ENCODE results near the gene MYL5.
"Not testable (repeated sequence)": the region's sequence is repeated elsewhere in the genome, so short reads cannot be mapped to it uniquely, and the experiment has no call there.

The MYL5 gene

GRCh38 chr4:687048-687970 is 13.0 kb downstream of the MYL5 start:
- DNase-seq = no peak

- DNase-seq = no peak
Observed at GRCh38 chr4:687971-688853, 13.9 kb downstream of the MYL5 start.

GRCh38 chr4:688854-689681 is 14.7 kb downstream of the MYL5 start, which contains the start of gene SLC49A3:
Gene SLC49A3, minus strand, starts transcription at chr4:689151. Its CDS starts 24 bp downstream, at chr4:689127.
- DNase-seq = no peak

- no peak for DNase-seq
Observed at GRCh38 chr4:689723-690122, 15.4 kb downstream of the MYL5 start.

- DNase-seq = no peak
Observed at GRCh38 chr4:692771-693554, 18.6 kb downstream of the MYL5 start.

GRCh38 chr4:694341-694940 is 20.1 kb downstream of the MYL5 start:
- DNase-seq = not testable (repeated sequence)

- DNase-seq = no peak
Observed at GRCh38 chr4:699816-700580, 25.7 kb downstream of the MYL5 start.

GRCh38 chr4:700587-701264 is 26.4 kb downstream of the MYL5 start:
- DNase-seq = no peak

GRCh38 chr4:702618-703048 is 28.3 kb downstream of the MYL5 start:
- no peak for DNase-seq

- DNase-seq = no peak
Observed at GRCh38 chr4:703336-704197, 29.2 kb downstream of the MYL5 start.

- DNase-seq = no peak
Observed at GRCh38 chr4:704198-704891, 30.0 kb downstream of the MYL5 start.

GRCh38 chr4:704971-705277 is 30.6 kb downstream of the MYL5 start:
- DNase-seq = no peak

GRCh38 chr4:705278-706082 is 31.1 kb downstream of the MYL5 start, which contains the start of gene PCGF3:
Gene PCGF3, plus strand, starts transcription at chr4:705832. Its CDS starts 27,849 bp downstream, at chr4:733681.
- peak; percentile 80 for DNase-seq

- DNase-seq = not testable (repeated sequence)
Observed at GRCh38 chr4:706083-706633, 31.8 kb downstream of the MYL5 start.

GRCh38 chr4:706834-707598 is 32.7 kb downstream of the MYL5 start:
- DNase-seq = no peak

GRCh38 chr4:707929-708630 is 33.7 kb downstream of the MYL5 start:
- DNase-seq = no peak

Data from NCI-H2107 (cell line).